Fibroblast of the aortic adventitia (primary cell): ENCODE results near the gene CASK. TPM values are rescaled to one million over a fixed set of nuclear protein-coding genes. Genes with fewer than 3 reads are reported as not detected.
"Not testable (repeated sequence)": the region's sequence is repeated elsewhere in the genome, so short reads cannot be mapped to it uniquely, and the experiment has no call there.

Experiments used
- DNase-seq: peaks from one replicate; pipeline ENCODE4 v3.0.0-alpha.2; 2010; ENCODE audit warnings: low read depth
- H3K4me3 ChIP-seq: 2 replicates; pipeline ENCODE4 v1.5.1; 2011; ENCODE audit warnings: low read depth, mild to moderate bottlenecking, control low read depth, low read length, moderate library complexity
- total RNA-seq: library from RNA; depleted of rRNA; stranded (reverse); fragments of >200 nt; gene quantifications from 2 replicates; pipeline ENCODE4 v1.2.3, GENCODE V29; 2012; ENCODE audit warnings: low replicate concordance
- TF ChIP-seq, protein P1 (sequence below): IDR thresholded peaks from 2 replicates; pipeline ENCODE4 v1.5.1; 2011; ENCODE audit warnings: mild to moderate bottlenecking, low read length, control low read depth, inconsistent platforms; ENCODE audit not compliant: insufficient read depth

CASK gene
- total RNA-seq, 1 donor = 24.9 TPM

GRCh38 chrX:41664375-41664901 is 258.9 kb downstream of the CASK start:
- no peak for DNase-seq
- TF ChIP-seq, protein P1, sequence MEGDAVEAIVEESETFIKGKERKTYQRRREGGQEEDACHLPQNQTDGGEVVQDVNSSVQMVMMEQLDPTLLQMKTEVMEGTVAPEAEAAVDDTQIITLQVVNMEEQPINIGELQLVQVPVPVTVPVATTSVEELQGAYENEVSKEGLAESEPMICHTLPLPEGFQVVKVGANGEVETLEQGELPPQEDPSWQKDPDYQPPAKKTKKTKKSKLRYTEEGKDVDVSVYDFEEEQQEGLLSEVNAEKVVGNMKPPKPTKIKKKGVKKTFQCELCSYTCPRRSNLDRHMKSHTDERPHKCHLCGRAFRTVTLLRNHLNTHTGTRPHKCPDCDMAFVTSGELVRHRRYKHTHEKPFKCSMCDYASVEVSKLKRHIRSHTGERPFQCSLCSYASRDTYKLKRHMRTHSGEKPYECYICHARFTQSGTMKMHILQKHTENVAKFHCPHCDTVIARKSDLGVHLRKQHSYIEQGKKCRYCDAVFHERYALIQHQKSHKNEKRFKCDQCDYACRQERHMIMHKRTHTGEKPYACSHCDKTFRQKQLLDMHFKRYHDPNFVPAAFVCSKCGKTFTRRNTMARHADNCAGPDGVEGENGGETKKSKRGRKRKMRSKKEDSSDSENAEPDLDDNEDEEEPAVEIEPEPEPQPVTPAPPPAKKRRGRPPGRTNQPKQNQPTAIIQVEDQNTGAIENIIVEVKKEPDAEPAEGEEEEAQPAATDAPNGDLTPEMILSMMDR = no peak
- no peak overlapping the region for H3K4me3 ChIP-seq

DNA sequence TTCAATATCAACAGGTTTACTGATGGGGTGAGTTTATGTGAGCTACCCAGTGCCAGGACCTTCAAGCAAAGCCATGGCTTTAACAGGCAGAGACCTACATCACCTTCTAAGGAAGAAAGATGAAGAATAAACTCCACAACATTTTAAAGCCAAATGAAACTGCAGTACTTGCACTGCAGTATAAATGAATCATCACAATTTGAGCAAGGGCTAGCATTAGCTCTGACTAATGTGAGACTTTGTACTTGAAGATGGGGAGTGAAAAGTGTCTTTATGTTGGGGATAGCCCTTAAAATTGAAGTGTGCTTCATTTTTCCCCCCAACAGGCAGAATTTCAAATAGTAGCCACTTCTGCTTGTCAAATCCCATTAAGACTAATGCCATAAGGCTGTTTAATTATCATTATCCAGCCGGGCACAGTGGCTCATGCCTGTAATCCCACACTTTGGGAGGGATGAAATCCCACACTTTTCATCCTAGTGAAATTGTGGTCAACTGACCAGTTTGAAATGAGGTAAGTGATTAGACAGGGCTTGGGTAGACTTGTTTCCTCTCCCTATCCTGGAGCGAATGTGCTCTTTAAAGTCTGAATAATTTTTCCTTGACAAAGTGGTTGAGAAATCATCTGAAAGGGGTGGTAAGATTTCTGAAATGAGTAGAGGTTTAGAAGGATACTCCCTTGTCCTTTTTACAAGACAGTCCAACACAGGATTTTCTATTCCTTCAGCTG is 261.8 kb downstream of the CASK start:
- no peak overlapping the region for H3K4me3 ChIP-seq
- DNase-seq = peak; percentile 40
- TF ChIP-seq, protein P1 = no peak

GRCh38 chrX:41655631-41656030 is 267.7 kb downstream of the CASK start:
- H3K4me3 ChIP-seq = no peak overlapping the region
- DNase-seq = no peak
- TF ChIP-seq, protein P1 = no peak

DNA sequence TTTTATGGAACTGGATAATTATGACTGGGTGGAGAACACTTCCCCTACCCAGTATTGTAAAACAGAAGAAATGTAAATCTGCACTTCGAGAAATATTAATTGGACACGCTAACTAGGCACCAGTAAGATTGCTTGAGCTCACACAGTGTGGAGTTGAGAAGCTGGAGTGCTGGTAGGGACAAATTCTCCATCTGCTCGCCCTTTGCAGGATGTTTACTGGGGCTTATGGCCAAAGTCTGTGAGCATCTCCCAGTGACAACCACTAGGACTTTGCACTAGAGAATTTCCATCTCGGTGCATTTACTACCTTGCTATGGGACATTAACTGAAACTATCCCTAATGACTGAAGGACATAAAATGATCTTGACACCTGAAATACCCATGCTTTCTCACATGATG is 268.3 kb downstream of the CASK start:
- TF ChIP-seq, protein P1 = no peak
- no peak for DNase-seq

GRCh38 chrX:41653125-41653524 is 270.2 kb downstream of the CASK start:
- DNase-seq = no peak
- H3K4me3 ChIP-seq = no peak overlapping the region
- TF ChIP-seq, protein P1 = no peak

More for the DNA sequence above, 268.3 kb downstream of the CASK start:
- H3K4me3 ChIP-seq = no peak overlapping the region

DNA sequence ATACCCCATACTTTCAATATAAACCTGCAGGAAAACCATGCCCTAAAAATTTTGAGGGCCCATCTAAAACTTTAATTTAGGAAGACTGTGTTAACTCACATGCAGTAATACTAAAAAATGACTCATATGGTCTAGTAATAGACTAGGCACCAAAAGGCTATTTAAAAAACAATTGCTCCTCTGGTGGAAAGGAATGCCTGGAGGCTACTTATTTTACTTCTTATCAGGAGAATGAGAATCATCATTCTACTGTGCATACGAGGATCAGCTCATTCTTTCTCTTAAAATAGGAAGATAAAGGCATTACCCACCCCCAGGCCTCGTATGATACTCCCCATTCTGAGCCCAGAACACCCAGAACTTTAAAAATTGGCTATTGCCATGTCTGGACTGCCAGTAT is 277.2 kb downstream of the CASK start:
- not testable (repeated sequence) for H3K4me3 ChIP-seq, DNase-seq

GRCh38 chrX:41634284-41634683 is 289.1 kb downstream of the CASK start:
- DNase-seq = peak; percentile 31
- no peak overlapping the region for H3K4me3 ChIP-seq

More at GRCh38 chrX:41634284-41634683, 289.1 kb downstream of the CASK start:
- TF ChIP-seq, protein P1 = no peak
